Measurements from ENCODE around the gene ALDH16A1.

DNA sequence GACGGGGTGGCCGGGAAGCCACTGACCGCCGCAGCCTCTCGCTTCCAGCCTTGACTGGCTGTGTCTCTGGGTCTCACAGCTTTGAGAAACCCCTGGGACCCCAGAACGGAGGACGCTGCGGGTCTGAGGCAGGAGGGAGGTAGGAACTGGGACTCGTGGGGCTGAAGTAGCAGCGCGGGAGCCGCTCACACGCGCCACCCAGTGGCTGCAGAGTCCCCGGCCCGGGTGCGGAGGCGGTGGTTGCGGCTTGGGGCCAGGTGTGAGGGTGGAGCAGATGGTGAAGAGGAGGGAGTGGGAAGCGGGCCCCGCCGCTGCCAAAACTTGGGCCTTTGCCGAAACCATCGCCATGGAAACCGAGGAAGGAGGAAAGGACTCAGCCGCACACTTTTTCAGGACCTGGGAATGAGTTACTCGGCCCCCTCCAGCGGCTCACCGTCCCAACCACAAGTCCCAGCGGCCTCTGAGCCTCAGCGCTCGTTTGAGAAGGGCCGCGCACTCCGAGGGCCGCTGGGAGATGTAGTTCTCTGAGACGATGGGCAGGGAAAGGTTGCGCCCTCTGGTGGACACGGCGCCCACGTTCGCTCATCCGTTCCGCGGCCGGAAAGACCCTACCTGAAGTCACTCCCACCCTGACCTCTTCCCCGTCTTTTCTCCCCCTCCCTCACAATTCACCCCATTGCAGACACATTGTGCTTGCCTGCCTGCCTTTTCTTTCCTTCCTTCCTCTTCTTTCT is 9.5 kb upstream of the ALDH16A1 start:
- TF ChIP-seq EZH2 (IDR thresholded peaks at IDR 0.05; ENCODE audit: low read length) = no peak
- TF ChIP-seq, protein P1, sequence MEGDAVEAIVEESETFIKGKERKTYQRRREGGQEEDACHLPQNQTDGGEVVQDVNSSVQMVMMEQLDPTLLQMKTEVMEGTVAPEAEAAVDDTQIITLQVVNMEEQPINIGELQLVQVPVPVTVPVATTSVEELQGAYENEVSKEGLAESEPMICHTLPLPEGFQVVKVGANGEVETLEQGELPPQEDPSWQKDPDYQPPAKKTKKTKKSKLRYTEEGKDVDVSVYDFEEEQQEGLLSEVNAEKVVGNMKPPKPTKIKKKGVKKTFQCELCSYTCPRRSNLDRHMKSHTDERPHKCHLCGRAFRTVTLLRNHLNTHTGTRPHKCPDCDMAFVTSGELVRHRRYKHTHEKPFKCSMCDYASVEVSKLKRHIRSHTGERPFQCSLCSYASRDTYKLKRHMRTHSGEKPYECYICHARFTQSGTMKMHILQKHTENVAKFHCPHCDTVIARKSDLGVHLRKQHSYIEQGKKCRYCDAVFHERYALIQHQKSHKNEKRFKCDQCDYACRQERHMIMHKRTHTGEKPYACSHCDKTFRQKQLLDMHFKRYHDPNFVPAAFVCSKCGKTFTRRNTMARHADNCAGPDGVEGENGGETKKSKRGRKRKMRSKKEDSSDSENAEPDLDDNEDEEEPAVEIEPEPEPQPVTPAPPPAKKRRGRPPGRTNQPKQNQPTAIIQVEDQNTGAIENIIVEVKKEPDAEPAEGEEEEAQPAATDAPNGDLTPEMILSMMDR (optimal IDR thresholded peaks at IDR 0.05 in 1 of 3, IDR thresholded peaks at IDR 0.05 in 1 of 3, conservative IDR thresholded peaks at IDR 0.05 in 1 of 3; ENCODE audit: extremely low read depth in 1 of 3, insufficient read depth in 2 of 3, low read length in 3 of 3) = peak; percentile 54 to 98 (median 83)
